Measurements from ENCODE around the gene BEST1. TPM values are rescaled to one million over a fixed set of nuclear protein-coding genes. Genes with fewer than 3 reads are reported as not detected.
A peak's percentile ranks its signal among the peaks of the same experiment; 100 is the strongest.

BEST1 gene
- total RNA-seq, 1 experiment from 2014 or later: 0.13 TPM

DNA sequence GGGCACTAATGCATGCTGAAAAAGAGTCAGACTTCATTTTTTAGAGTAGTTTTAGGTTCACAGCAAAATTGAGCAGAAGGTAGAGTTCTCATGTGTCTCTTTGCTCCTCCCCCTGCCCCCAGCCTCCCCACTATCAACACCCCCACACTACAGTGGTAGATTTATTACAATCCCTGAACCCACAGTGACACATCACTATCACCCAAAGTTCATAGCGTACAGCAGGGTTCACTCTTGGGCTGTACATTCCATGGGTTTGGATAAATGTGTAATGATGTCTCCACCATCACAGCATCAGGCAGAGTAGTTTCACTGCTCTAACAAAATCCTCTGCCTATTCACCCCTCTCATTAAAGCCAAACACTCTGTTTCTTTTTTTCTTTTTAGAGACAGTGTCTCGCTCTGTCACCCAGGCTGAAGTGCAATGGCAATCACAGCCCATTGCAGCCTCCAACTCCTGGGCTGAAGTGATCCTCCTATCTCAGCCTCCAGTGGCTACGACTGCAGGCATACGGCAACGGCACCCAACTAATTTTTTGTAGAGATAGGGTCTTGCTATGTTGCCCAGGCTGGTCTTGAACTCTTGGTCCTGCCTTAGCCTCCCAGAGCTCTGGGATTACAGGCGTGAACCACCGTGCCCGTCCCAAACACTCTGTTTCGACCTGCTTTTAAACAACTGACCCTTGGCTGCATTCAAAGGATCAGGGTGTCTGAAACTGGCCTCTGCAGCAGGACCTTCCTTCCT lies 4.1 kb downstream of the BEST1 start:
- BruUV-seq (replicated peaks): no TSS peak
- DNase-seq (ENCODE audit: low read depth, low spot score): no peak
- no peak overlapping the region for H3K4me3 ChIP-seq (ENCODE audit: low read depth in 2 of 2, low read length in 2 of 2)
- no peak for TF ChIP-seq POLR2AphosphoS5 (IDR thresholded peaks at IDR 0.05; ENCODE audit: low read depth, low read length)
- TF ChIP-seq, protein P1, sequence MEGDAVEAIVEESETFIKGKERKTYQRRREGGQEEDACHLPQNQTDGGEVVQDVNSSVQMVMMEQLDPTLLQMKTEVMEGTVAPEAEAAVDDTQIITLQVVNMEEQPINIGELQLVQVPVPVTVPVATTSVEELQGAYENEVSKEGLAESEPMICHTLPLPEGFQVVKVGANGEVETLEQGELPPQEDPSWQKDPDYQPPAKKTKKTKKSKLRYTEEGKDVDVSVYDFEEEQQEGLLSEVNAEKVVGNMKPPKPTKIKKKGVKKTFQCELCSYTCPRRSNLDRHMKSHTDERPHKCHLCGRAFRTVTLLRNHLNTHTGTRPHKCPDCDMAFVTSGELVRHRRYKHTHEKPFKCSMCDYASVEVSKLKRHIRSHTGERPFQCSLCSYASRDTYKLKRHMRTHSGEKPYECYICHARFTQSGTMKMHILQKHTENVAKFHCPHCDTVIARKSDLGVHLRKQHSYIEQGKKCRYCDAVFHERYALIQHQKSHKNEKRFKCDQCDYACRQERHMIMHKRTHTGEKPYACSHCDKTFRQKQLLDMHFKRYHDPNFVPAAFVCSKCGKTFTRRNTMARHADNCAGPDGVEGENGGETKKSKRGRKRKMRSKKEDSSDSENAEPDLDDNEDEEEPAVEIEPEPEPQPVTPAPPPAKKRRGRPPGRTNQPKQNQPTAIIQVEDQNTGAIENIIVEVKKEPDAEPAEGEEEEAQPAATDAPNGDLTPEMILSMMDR (IDR thresholded peaks at IDR 0.05): no peak
- TF ChIP-seq, protein P2, sequence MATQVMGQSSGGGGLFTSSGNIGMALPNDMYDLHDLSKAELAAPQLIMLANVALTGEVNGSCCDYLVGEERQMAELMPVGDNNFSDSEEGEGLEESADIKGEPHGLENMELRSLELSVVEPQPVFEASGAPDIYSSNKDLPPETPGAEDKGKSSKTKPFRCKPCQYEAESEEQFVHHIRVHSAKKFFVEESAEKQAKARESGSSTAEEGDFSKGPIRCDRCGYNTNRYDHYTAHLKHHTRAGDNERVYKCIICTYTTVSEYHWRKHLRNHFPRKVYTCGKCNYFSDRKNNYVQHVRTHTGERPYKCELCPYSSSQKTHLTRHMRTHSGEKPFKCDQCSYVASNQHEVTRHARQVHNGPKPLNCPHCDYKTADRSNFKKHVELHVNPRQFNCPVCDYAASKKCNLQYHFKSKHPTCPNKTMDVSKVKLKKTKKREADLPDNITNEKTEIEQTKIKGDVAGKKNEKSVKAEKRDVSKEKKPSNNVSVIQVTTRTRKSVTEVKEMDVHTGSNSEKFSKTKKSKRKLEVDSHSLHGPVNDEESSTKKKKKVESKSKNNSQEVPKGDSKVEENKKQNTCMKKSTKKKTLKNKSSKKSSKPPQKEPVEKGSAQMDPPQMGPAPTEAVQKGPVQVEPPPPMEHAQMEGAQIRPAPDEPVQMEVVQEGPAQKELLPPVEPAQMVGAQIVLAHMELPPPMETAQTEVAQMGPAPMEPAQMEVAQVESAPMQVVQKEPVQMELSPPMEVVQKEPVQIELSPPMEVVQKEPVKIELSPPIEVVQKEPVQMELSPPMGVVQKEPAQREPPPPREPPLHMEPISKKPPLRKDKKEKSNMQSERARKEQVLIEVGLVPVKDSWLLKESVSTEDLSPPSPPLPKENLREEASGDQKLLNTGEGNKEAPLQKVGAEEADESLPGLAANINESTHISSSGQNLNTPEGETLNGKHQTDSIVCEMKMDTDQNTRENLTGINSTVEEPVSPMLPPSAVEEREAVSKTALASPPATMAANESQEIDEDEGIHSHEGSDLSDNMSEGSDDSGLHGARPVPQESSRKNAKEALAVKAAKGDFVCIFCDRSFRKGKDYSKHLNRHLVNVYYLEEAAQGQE (IDR thresholded peaks at IDR 0.05; ENCODE audit: insufficient read depth in 1 of 2, low read depth in 2 of 2, low read length in 1 of 2): no peak
- TF ChIP-seq TCF7L2 (IDR thresholded peaks at IDR 0.05; ENCODE audit: low read depth, low read length): no peak
- TF ChIP-seq SIN3A (IDR thresholded peaks at IDR 0.05; ENCODE audit: borderline replicate concordance, insufficient read depth, low read depth, low read length): no peak
- H3K27me3 ChIP-seq (ENCODE audit: control insufficient read depth, insufficient read depth, low read length): no peaks in the 10 kb centered on the region
- ChIA-PET POLR2A (no interaction called here), CTCF (interaction anchor here (0.7 kb wide), 1 partner anchor 31 kb away, joined by 4 read pairs; no protein-coding TSS in a partner anchor)
- peaks cover 4% of the 10 kb centered on the region; the same call in 1 of the 2 replicates for H3K4me1 ChIP-seq (ENCODE audit: control insufficient read depth, insufficient read depth, low read length)
- in situ Hi-C loops (cut with HindIII; ENCODE audit: low pct_unique_long_range_greater_than_20kb, low sequenced_read_pairs): no loop called here
- H3K27ac ChIP-seq (ENCODE audit: low read length): no peak overlapping the region
- ATAC-seq: peak; percentile 39; the same call in 1 of the 2 replicates
- intact Hi-C loops (cut with micrococcal nuclease; ENCODE audit: unreplicated experiment): no loop called here
- no peaks in the 10 kb centered on the region for H3K36me3 ChIP-seq (ENCODE audit: control insufficient read depth, insufficient read depth, low read length)
- H3K9me3 ChIP-seq (ENCODE audit: control insufficient read depth, insufficient read depth, low read depth, low read length): no peaks in the 10 kb centered on the region

DNA sequence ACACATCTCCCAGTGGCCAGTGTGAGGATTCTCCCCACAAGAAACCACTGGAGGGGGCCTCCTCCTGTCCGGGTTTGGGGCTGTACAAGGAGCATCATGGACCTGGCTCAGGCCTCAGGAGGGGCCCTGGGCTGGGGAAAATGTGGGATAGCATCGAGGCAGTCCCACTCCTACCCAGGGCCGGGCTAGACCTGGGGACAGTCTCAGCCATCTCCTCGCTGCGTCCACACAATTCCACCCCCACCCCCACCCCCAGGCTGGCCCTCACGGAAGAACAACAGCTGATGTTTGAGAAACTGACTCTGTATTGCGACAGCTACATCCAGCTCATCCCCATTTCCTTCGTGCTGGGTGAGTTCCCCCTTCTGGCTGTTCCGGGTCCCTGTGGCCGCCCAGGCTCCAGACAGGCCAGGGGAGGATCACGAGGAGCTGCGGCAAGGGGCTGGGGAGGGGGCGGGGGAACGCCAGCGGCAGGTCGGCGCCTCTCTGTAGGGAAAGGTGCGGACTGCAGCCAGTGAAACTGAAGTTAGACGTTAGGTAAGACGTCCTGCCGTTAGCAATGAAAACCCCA lies 4.8 kb downstream of the BEST1 start:
- H3K27ac ChIP-seq (ENCODE audit: low read length): no peak overlapping the region
- H3K27me3 ChIP-seq (ENCODE audit: control insufficient read depth, insufficient read depth, low read length): no peaks in the 10 kb centered on the region
- H3K36me3 ChIP-seq (ENCODE audit: control insufficient read depth, insufficient read depth, low read length): no peaks in the 10 kb centered on the region
- intact Hi-C loops (cut with micrococcal nuclease; ENCODE audit: unreplicated experiment) (no loop called here), in situ Hi-C loops (cut with HindIII; ENCODE audit: low pct_unique_long_range_greater_than_20kb, low sequenced_read_pairs) (no loop called here)
- no peak overlapping the region for H3K4me3 ChIP-seq (ENCODE audit: low read depth in 2 of 2, low read length in 2 of 2)
- POLR2A ChIA-PET: no interaction called here
- H3K9me3 ChIP-seq (ENCODE audit: control insufficient read depth, insufficient read depth, low read depth, low read length): no peaks in the 10 kb centered on the region
- TF ChIP-seq TCF7L2 (IDR thresholded peaks at IDR 0.05; ENCODE audit: low read depth, low read length): no peak
- TF ChIP-seq, protein P2 (IDR thresholded peaks at IDR 0.05; ENCODE audit: insufficient read depth in 1 of 2, low read depth in 2 of 2, low read length in 1 of 2): no peak
- H3K4me1 ChIP-seq (ENCODE audit: control insufficient read depth, insufficient read depth, low read length): no peaks in the 10 kb centered on the region; the same call in 1 of the 2 replicates
- CTCF ChIA-PET: interaction anchor here (0.7 kb wide), 1 partner anchor 32 kb away, joined by 4 read pairs; no protein-coding TSS in a partner anchor
- DNase-seq (ENCODE audit: low read depth, low spot score) (no peak), ATAC-seq (peak; percentile 39)
- no TSS peak for BruUV-seq (replicated peaks)
